ENCODE measurements around the gene DCTN4.
A peak's percentile ranks its signal among the peaks of the same experiment; 100 is the strongest.
"Not testable (repeated sequence)": the region's sequence is repeated elsewhere in the genome, so short reads cannot be mapped to it uniquely, and the experiment has no call there.

Gene DCTN4

DNA sequence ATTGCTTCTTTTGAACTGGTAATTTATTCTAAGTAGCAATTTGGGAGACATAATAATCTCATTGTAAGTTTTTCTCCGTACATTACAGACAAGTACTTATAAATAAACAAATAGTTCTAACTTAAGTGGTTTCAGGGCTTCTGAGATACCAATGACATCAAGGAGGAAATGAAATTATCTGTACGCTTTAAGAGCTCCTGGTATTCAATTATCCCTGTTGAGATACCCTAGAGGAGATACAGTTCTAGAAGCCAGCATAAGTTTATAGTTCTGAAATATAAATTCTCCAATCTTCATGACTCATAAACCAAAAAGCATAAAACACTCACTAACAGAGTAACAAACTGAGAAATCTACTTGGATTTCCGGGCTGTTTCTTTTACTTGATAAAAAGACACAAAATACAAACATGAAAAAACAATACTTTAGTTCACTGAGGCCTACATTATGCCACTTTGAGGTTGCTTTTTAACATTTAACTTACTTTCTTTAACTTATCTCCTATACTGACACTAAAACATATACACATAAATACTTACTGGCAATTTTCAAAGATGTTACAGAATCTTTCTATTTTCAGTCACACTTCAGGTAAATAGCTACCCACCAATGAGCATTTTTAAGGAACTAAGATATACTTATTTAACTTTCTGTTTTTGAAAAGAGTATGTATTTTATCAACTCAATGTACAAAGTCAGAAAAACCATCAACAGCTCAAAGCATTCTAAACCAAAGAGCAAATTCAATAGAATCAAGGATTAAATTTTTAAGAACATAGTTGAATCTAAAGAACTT is 7.5 kb downstream of the DCTN4 start:
- Histone ChIP-seq H4K20me1 (peaks cover 19% of the 10 kb centered on the region), H3K36me3 (peaks cover 69% of the 10 kb centered on the region), H3K4me3 (no peak overlapping the region), H3K4me1 (no peaks in the 10 kb centered on the region), H3K9ac (no peak overlapping the region), H3K9me3 (0 out of 2 replicates have a peak, but pooled peaks cover under 1% of the 10 kb centered on the region), H3K4me2 (no peak overlapping the region), H3K27ac (no peak overlapping the region), H3K27me3 (no peaks in the 10 kb centered on the region)
- TF ChIP-seq Cebpa-rat (IDR thresholded peaks at IDR 0.05), result no peak

DNA sequence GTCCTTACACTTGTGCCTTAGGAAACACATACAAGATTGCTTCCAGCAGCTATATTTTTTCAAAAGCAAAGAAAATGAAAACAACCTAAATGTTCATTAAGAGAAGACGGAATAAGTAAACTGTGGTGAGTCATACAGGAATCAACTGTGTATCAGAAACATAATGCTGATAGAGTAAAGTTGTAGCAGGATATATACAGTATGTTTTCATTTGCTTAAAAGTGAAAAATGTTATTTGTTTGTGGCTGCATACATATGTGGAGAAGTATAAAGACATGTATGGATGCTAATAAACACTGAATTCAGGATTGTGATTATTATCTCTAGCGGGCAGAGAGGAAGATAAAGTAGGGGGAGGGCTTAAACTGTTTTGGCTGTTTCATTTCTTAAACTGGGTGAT is 8.3 kb downstream of the DCTN4 start:
- H3K4me2 ChIP-seq, result no peak overlapping the region
- H4K20me1 ChIP-seq, result peaks cover 19% of the 10 kb centered on the region
- H3K9me3 ChIP-seq, result 0 out of 2 replicates have a peak, but pooled peaks cover 2% of the 10 kb centered on the region
- no peak for TF ChIP-seq Cebpa-rat (IDR thresholded peaks at IDR 0.05)
- H3K4me1 ChIP-seq, result no peaks in the 10 kb centered on the region
- H3K4me3 ChIP-seq, result no peak overlapping the region
- H3K36me3 ChIP-seq, result peaks cover 61% of the 10 kb centered on the region
- no peak overlapping the region for H3K9ac ChIP-seq
- no peaks in the 10 kb centered on the region for H3K27me3 ChIP-seq
- H3K27ac ChIP-seq, result no peak overlapping the region

DNA sequence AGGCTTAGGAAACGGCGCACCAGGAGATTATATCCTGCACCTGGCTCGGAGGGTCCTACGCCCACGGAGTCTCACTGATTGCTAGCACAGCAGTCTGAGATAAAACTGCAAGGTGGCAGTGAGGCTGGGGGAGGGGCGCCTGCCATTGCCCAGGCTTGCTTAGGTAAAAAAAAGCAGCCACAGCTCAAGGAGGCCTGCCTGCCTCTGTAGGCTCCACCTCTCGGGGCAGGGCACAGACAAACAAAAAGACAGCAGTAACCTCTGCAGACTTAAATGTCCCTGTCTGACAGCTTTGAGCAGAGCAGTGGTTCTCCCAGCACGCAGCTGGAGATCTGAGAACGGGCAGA is 15.7 kb downstream of the DCTN4 start:
- H3K4me1 ChIP-seq, H3K27me3 ChIP-seq, H3K9ac ChIP-seq, H3K4me3 ChIP-seq, H3K4me2 ChIP-seq, H3K27ac ChIP-seq: not testable (repeated sequence)
- Histone ChIP-seq H4K20me1 (peaks cover 16% of the 10 kb centered on the region; the same call in 1 of the 2 replicates), H3K36me3 (peaks cover 49% of the 10 kb centered on the region), H3K9me3 (peaks cover 11% of the 10 kb centered on the region; the same call in 1 of the 2 replicates)

GRCh38 chr5:150742455-150743141 is 16.2 kb downstream of the DCTN4 start:
- H3K4me1 ChIP-seq, H3K27ac ChIP-seq, H3K4me2 ChIP-seq, H3K4me3 ChIP-seq, H3K27me3 ChIP-seq, H3K9ac ChIP-seq: not testable (repeated sequence)
- peaks cover 17% of the 10 kb centered on the region; the same call in 1 of the 2 replicates for H4K20me1 ChIP-seq
- peaks cover 13% of the 10 kb centered on the region; the same call in 1 of the 2 replicates for H3K9me3 ChIP-seq
- peaks cover 55% of the 10 kb centered on the region for H3K36me3 ChIP-seq

DNA sequence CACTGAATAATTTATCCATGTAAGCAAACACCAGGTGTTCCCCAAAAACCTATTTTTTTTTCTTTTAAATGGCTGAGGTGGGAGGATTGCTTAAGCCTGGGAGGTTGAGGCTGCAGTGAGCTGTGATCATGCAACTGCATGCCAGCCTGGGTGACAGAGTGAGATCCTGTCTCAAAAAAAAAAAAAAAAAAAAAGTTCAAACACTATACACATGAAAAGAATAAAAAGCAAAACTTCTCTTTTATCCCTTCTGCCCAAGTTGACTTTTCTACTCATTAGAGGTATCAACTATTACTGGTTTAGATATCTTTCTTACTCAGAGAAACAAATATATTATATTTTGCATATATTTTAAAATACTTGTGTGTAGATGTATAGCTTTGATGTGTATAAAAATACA is 17.8 kb downstream of the DCTN4 start:
- Histone ChIP-seq H3K4me3 (no peak overlapping the region), H3K9ac (no peak overlapping the region), H3K27ac (no peak overlapping the region), H3K36me3 (peaks cover 71% of the 10 kb centered on the region), H3K4me2 (no peak overlapping the region), H3K9me3 (peaks cover 27% of the 10 kb centered on the region), H4K20me1 (peaks cover 17% of the 10 kb centered on the region; the same call in 1 of the 2 replicates), H3K4me1 (no peaks in the 10 kb centered on the region), H3K27me3 (no peaks in the 10 kb centered on the region)
- TF ChIP-seq Cebpa-rat (IDR thresholded peaks at IDR 0.05), result no peak

DNA sequence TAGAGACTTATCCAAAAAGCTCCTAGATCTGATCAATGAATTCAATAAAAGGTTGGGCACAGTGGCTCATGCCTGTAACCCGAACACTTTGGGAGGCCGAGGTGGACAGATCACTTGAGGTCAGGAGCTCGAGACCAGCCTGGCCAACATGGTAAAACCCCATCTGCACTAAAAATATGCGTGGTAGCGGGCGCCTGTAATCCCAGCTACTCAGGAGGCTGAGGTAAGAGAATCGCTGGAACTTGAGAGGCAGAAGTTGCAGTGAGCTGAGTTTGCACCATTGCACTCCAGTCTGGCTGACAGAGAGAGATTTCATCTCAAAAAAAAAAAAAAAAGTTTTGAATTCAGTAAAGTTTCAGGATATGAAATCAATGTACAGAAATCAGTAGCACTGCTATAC is 20.0 kb downstream of the DCTN4 start:
- no peak for TF ChIP-seq Cebpa-rat (IDR thresholded peaks at IDR 0.05)
- Histone ChIP-seq H4K20me1 (peaks cover 25% of the 10 kb centered on the region), H3K4me2 (no peak overlapping the region), H3K4me1 (peaks cover 11% of the 10 kb centered on the region), H3K9me3 (peaks cover 44% of the 10 kb centered on the region), H3K9ac (no peak overlapping the region), H3K27ac (no peak overlapping the region), H3K27me3 (no peaks in the 10 kb centered on the region), H3K4me3 (no peak overlapping the region), H3K36me3 (peaks cover 91% of the 10 kb centered on the region)

GRCh38 chr5:150734579-150735384 is 24.0 kb downstream of the DCTN4 start:
- no peaks in the 10 kb centered on the region for H3K27me3 ChIP-seq
- no peak overlapping the region for H3K9ac ChIP-seq
- H3K27ac ChIP-seq, result no peak overlapping the region
- H3K36me3 ChIP-seq, result peaks cover 95% of the 10 kb centered on the region
- peaks cover 25% of the 10 kb centered on the region for H4K20me1 ChIP-seq
- peaks cover 11% of the 10 kb centered on the region for H3K4me1 ChIP-seq
- TF ChIP-seq Cebpa-rat (IDR thresholded peaks at IDR 0.05), result no peak
- peaks cover 40% of the 10 kb centered on the region for H3K9me3 ChIP-seq
- H3K4me3 ChIP-seq, result no peak overlapping the region
- peak overlapping the region; percentile 28; the same call in 1 of the 2 replicates for H3K4me2 ChIP-seq

- H3K27ac ChIP-seq, result no peak overlapping the region
- H3K9ac ChIP-seq, result no peak overlapping the region
- H3K4me1 ChIP-seq, result peaks cover 11% of the 10 kb centered on the region
- TF ChIP-seq Cebpa-rat (IDR thresholded peaks at IDR 0.05), result no peak
- H3K4me2 ChIP-seq, result no peak overlapping the region
- no peak overlapping the region for H3K4me3 ChIP-seq
- no peaks in the 10 kb centered on the region for H3K27me3 ChIP-seq
- H3K36me3 ChIP-seq, result peaks cover 86% of the 10 kb centered on the region
- H4K20me1 ChIP-seq, result peaks cover 8% of the 10 kb centered on the region
- H3K9me3 ChIP-seq, result peaks cover 25% of the 10 kb centered on the region
These were observed 27.1 kb downstream of the DCTN4 start for GRCh38 chr5:150731669-150732242.

GRCh38 chr5:150729859-150730258 is 29.0 kb downstream of the DCTN4 start:
- Histone ChIP-seq H3K4me2 (no peak overlapping the region), H3K9me3 (peaks cover 7% of the 10 kb centered on the region), H3K27me3 (no peaks in the 10 kb centered on the region), H3K36me3 (peaks cover 83% of the 10 kb centered on the region), H3K4me1 (peaks cover 5% of the 10 kb centered on the region), H3K27ac (no peak overlapping the region), H3K9ac (no peak overlapping the region), H3K4me3 (no peak overlapping the region), H4K20me1 (peaks cover 7% of the 10 kb centered on the region)
- no peak for TF ChIP-seq Cebpa-rat (IDR thresholded peaks at IDR 0.05)

Measured in BLaER1 (cell line).